NCI-H187 (cell line): ENCODE results near the gene PPP2R5E.

Experiments used
- DNase-seq, 2 experiments: peaks; one replicate each; lab custom pipeline; 2025; lab: John Stamatoyannopoulos, UW

PPP2R5E gene

DNA sequence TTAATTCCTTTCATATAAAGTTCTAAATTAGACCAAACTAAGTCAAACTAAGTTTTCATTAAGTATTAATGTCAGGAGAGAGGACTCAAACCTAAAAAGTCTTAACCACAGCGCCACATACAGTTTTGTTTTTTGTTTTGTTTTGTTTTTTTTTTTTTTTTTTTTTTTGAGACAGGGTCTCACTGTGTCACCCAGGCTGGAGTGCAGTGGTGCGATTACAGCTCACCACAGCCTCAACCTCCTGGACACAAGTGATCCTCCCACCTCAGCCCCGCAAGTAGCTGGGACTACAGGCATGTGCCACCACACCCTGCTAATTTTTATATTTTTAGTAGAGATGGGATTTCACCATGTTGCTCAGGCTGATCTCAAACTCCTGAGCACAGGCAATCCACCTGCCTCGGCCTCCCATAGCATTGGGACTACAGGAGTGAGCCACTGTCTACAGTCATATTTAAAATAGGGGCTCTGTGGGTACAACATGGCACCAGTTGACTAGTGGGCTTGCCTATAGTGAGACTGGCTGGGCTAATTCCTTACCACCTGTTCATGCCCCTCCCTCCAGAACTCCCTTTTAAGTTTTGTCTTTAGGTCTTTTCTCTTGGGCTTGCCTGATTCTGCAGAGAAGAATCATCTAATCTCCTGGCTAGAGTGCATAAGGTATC is 110.2 kb downstream of the PPP2R5E start:
- DNase-seq = no peak

DNA sequence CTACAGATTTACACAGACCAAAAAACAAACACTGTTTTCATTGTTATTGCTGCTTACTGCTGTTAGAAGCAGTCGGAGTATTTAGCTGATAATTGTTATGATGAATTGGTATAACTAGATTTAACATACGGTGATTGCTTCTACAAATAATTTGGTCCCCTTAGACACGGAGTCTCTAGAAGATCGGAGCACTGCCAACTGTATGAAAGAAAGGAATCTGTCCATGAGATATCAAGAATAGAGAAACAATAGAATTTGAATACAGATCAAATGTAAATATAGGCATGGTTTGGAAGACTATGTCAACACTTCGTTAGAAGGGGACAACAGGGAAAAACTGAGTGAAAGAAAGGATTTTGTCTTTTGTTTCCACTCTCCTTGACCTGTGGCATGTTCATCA is 110.9 kb downstream of the PPP2R5E start:
- DNase-seq = no peak

DNA sequence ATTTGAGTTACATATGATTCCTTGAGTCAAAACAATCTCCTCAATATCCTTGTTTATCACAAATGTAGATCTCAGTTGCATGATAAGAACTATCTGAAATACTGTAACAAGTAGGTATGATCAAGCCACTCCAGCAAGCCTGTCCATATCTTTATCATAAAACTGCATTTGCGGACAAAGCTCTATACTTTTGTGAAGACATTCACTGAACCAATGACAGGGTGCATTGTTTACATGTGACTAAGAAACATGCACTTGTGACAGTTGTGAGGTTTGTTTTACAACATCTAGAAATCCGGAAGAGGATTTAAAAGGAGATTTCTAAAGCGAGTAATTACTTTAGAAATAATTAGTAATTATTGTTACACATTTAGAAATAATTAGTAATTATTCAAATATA is 111.7 kb downstream of the PPP2R5E start:
- no peak for DNase-seq

DNA sequence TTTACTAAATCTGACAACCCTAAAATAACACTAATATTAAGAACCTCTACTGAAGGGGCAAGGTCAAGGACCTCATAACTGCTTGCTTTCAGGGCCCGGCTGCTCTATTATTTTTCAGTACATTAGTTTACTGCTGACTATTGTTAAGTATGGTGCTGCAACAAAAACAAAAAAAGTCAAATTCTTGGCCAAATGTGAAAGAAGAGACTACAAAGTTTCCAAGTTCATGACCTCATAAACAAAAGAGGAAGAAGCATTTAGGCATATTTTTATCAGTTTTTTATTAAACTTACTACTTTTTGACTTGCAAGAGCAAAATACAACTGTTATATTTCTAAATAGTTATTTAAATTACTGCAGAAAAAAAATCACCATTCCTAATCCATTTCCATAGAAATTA is 114.7 kb downstream of the PPP2R5E start:
- no peak for DNase-seq

DNA sequence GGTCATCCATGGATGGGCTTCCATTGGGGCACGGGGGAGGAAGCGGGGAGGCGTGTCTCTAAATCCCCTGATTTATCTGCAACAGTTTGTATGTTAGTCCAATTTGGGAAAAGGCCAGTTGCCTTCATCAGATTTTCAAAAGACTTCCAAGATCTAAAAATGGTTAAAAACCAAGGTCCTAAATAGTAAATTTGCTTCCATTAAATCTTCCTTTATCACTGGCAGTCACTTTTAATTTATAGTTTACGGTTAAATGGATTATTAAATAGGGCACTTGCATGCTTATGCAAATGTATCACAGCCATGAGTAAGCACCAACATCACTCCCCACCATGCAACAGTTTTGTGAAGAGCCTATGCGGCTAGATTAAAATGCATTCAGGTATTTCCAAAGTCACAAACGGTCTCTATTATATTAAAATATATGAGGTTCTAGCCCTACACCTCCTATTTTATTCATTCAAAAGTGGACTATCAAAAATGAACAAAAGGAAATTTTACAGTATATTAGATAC is 116.3 kb downstream of the PPP2R5E start:
- no peak for DNase-seq

DNA sequence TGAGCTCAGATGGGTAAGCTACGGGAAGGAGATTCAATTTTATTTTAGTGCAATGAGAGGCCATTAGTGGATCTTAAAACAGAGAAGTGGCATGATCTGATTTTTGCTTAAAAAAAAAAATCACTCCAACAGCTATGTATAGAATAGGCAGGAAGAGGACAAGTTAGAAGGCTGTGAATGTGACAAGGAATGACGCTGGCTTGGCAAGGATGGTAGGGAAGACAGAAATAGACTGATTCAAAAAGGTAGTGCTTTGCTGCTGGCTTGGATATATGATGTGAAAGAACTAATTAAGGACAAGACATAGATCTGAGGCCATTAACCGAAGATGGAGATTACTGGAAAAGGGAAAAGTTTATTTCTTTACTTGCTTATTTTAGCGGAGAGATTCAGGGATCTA is 119.3 kb downstream of the PPP2R5E start:
- DNase-seq = no peak

GRCh38 chr14:63423381-63423780 is 119.8 kb downstream of the PPP2R5E start:
- no peak for DNase-seq

DNA sequence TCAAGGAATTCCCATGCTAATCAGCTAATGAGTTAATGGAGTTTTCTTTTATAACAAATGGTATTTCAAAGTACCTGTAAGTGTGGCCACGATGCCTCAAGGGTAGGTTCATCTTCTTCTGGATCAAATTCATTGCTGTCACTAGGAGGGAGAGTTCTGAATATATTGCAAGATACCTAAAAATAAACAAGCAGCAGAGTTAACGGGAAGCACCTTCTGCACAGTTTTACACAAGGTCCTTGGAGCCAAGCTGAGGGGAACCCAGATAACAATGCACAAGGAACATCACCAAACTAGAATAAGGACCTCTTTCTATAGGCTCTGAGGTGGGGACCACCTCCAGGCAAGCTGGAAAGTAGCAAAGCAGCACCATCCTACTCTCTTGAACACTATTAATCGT is 121.3 kb downstream of the PPP2R5E start:
- no peak for DNase-seq

GRCh38 chr14:63421226-63421625 is 122.0 kb downstream of the PPP2R5E start:
- DNase-seq = no peak

DNA sequence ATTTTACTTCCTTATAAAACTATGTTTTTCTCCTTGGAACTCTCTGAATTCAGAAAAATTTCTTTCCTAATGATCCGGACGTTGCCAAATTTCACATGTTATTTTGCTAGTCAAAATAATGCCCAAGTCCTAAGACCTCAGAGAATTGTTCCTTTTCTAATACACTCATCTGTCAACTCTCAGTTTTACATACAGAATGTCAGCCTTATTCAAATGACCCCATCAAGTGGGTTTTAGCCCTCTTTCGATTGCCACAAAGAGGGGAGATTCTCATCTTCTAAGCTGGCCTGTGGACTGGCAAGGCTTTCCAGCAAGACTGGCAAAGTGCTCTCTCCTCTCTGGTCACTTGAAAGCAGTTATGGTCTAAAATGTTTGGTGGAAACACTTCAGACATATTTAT is 125.2 kb downstream of the PPP2R5E start:
- no peak for DNase-seq

DNA sequence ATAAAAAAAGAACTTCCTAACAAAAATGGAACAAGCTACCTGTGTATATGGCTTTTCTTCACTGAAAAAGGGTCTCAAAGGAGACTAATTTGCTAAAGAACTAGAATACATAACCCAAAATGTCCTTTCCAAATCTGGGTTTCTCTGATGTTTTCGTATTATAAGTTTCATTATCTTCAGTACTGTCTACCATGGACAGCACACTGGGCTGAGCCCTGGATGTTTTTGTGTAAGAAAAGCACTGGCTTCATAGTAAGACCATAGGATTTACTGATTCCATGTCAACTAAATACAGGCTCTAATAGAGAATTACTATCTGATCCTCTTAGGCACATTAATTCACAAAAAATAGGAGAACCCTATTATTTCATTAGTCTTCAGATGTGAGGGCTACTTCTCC is 130.2 kb downstream of the PPP2R5E start:
- no peak for DNase-seq

- DNase-seq = no peak
Observed at GRCh38 chr14:63406333-63406732, 136.8 kb downstream of the PPP2R5E start.

GRCh38 chr14:63405715-63406114 is 137.5 kb downstream of the PPP2R5E start:
- no peak for DNase-seq

DNA sequence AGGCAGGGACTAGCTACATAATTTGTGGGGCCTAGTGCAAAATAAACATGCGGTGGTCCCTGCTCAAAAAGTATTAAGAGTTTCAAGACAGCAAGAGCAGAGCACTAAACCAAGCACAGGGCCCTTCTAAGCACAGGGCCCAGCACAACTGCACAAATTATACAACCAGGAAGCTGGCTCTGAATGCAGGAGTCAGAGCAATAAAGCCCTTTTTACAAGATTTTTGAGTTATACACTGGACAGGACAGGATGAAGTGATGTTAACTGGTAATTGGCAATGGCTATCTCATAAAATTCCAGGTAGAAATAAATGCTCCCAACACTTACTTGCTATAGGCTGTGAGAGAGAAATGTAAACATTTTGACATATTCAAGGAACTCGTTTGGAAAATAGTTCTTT is 138.3 kb downstream of the PPP2R5E start:
- no peak for DNase-seq

GRCh38 chr14:63401646-63402045 is 141.5 kb downstream of the PPP2R5E start:
- DNase-seq = no peak

DNA sequence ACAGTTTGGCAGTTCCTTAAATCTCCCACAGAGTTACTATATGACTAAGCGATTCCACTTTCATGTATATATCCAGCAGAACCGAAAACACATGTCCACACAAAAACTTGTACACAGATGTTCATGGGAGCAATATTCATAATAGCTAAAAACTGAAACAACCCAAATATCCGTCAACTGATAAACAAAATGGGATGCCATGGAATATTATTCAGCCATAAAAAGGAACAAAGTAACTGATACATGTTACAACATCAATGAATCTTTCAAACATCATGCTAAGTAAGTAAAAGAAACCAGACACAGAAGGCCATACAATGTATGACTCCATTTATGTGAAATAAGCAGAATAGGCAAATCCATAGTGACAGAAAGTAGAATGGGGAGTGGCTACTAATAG is 144.2 kb downstream of the PPP2R5E start:
- no peak for DNase-seq

GRCh38 chr14:63394841-63395240 is 148.3 kb downstream of the PPP2R5E start:
- DNase-seq = no peak

DNA sequence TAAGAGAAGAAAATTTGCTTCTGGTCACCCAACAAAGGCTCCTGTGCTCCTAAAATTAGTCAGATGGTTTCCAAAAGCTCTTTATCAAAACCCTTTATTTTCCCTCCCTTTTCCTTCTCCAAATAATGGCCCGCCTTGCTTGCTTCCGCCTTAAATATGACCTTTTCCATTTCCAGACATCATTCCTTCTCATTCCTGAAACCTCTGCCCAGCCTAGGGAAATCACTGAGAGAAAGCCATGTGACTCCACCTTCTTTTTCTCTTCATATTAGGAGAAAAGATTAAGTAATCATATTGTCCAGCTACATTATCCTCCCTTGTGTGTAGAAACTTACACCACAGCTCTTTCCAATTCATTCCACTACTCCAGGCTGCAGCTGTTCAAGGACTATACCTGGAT is 148.7 kb downstream of the PPP2R5E start:
- DNase-seq = no peak

DNA sequence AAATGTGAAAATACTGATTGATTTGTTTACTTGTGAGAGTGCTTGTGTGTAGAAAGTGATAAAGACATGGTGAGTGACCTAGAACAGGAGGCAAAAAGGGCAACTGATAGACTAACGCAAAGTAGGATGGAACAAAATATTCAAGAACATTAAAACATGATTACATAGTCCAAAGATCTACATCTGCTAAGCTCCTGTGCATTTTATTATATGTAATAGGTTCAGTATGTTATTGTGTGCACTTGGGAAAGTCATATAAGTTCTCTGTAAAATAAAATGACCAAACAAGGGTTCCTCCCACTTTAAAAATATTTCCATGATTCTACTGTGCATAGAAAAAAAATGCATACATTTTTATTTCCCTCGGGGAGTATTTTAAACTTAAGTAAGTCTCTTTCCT is 150.2 kb downstream of the PPP2R5E start:
- DNase-seq = no peak

- no peak for DNase-seq
Observed at GRCh38 chr14:63392236-63392635, 150.9 kb downstream of the PPP2R5E start.

GRCh38 chr14:63388766-63389431 is 154.3 kb downstream of the PPP2R5E start:
- DNase-seq = peak in 1 of 2 experiments; percentile 1

- DNase-seq = no peak
Observed at GRCh38 chr14:63387711-63388110, 155.5 kb downstream of the PPP2R5E start.

- no peak for DNase-seq
Observed at GRCh38 chr14:63383776-63384367, 159.3 kb downstream of the PPP2R5E start.
